Natural killer cell (primary cell): ENCODE measurements around the gene FARS2. TPM values are rescaled to one million over a fixed set of nuclear protein-coding genes. Genes with fewer than 3 reads are reported as not detected.

Experiments
- ATAC-seq, 3 donors: fragments of 150-1000 bp in 2 of 3; fragments of 200-7000 bp in 1 of 3; cut with Tn5 transposase; 1 replicate in 1 of 3; 2 replicates in 2 of 3; pipeline ENCODE4 v1.10.0; 2021; ENCODE audit warnings: mild to moderate bottlenecking in 2 of 3, moderate library complexity in 2 of 3
- DNase-seq, 2 donors: peaks; one replicate each; pipeline versions ENCODE4 v3.0.0 to v3.0.0-alpha.2; 2013 to 2021; ENCODE audit warnings: mixed read lengths in 1 of 2
- H3K27ac ChIP-seq: one replicate; pipeline ENCODE4 v1.5.1; 2013; ENCODE audit warnings: mild to moderate bottlenecking, low read length
- H3K27me3 ChIP-seq: one replicate; pipeline ENCODE4 v1.6.1; 2013; ENCODE audit warnings: low read length; ENCODE audit not compliant: control insufficient read depth, insufficient read depth
- H3K36me3 ChIP-seq: one replicate; pipeline ENCODE4 v1.6.1; 2013; ENCODE audit warnings: low read length; ENCODE audit not compliant: control insufficient read depth, insufficient read depth
- H3K4me1 ChIP-seq: one replicate; pipeline ENCODE4 v1.6.1; 2013; ENCODE audit warnings: low read length; ENCODE audit not compliant: control insufficient read depth, insufficient read depth
- H3K4me3 ChIP-seq: one replicate; pipeline ENCODE4 v1.5.1; 2013; ENCODE audit warnings: low read length
- H3K9me3 ChIP-seq: one replicate; pipeline ENCODE4 v1.6.1; 2013; ENCODE audit warnings: low read length; ENCODE audit not compliant: control insufficient read depth, insufficient read depth
- H3K27ac Mint-ChIP-seq, 2 donors: one replicate each; pipeline ENCODE4 v1.8.0; 2022; ENCODE audit warnings: mild to moderate bottlenecking in 2 of 2, mixed read lengths in 2 of 2, moderate library complexity in 1 of 2
- H3K27me3 Mint-ChIP-seq, 2 donors: one replicate each; pipeline ENCODE4 v1.8.0; 2022; ENCODE audit warnings: low read depth in 2 of 2, mixed read lengths in 2 of 2
- H3K36me3 Mint-ChIP-seq: one replicate; pipeline ENCODE4 v1.8.0; 2022; ENCODE audit warnings: mixed read lengths
- H3K4me1 Mint-ChIP-seq, 2 donors: one replicate each; pipeline ENCODE4 v1.8.0; 2022; ENCODE audit warnings: mixed read lengths in 2 of 2
- H3K4me3 Mint-ChIP-seq: one replicate; pipeline ENCODE4 v1.8.0; 2022; ENCODE audit warnings: mild to moderate bottlenecking, moderate library complexity, mixed read lengths
- H3K9me3 Mint-ChIP-seq, 2 donors: one replicate each; pipeline ENCODE4 v1.8.0; 2022; ENCODE audit warnings: mixed read lengths in 2 of 2
- CTCF ChIP-seq: fragments of 200-600 bp; IDR thresholded peaks from one replicate; pipeline ENCODE4 v1.8.0; 2022; ENCODE audit warnings: antibody characterized with exemption
- WGBS: methylation state at CpG from one replicate; pipeline ENCODE4 v1.1.7; 2013; ENCODE audit warnings: missing lambda C conversion rate; ENCODE audit not compliant: insufficient coverage; 5-methylcytosine and 5-hydroxymethylcytosine counted together
- intact Hi-C: fragments of 100-400 bp; cut with micrococcal nuclease; formaldehyde crosslinking; loops from one replicate; pipeline ENCODE4 v1.14.2; 2022
- total RNA-seq, 4 donors: library from RNA; stranded (reverse); fragments of 120-200 nt in 1 of 4; gene quantifications; one replicate each; pipeline versions ENCODE4 v1.2.3 to v1.2.4, GENCODE V29; 2013 to 2022

The FARS2 gene
- total RNA-seq, 3 donors from 2014 or later (not counting 1 experiment from before 2014, with no cell fraction given) = 15.3 to 24.8 (median 22.7) TPM

- H3K36me3 ChIP-seq = no peaks in the 10 kb centered on the region
- H3K4me1 ChIP-seq = no peaks in the 10 kb centered on the region
- WGBS = 97% methylated on average over 17 of the region's 17 CpGs
- DNase-seq (no peak), ATAC-seq (no peak)
- H3K9me3 Mint-ChIP-seq = no peaks in the 10 kb centered on the region
- H3K27ac Mint-ChIP-seq = no peak overlapping the region
- TF ChIP-seq CTCF = no peak
- no peak overlapping the region for H3K4me3 Mint-ChIP-seq
- H3K27ac ChIP-seq = no peak overlapping the region
- intact Hi-C loops = no loop called here
- peaks cover 20 to 21% of the 10 kb centered on the region in 2 donors for H3K4me1 Mint-ChIP-seq
- no peaks in the 10 kb centered on the region for H3K27me3 ChIP-seq
- H3K36me3 Mint-ChIP-seq = no peaks in the 10 kb centered on the region
- H3K4me3 ChIP-seq = no peak overlapping the region
- no peaks in the 10 kb centered on the region for H3K9me3 ChIP-seq
- H3K27me3 Mint-ChIP-seq = no peaks in the 10 kb centered on the region
Observed at GRCh38 chr6:5707281-5708045, 446.1 kb downstream of the FARS2 start.

GRCh38 chr6:5710516-5710915 is 449.2 kb downstream of the FARS2 start:
- DNase-seq = no peak
- Histone ChIP-seq H3K4me3 (no peak overlapping the region), H3K9me3 (peaks cover 3% of the 10 kb centered on the region), H3K36me3 (no peaks in the 10 kb centered on the region), H3K4me1 (no peaks in the 10 kb centered on the region), H3K27ac (no peak overlapping the region), H3K27me3 (no peaks in the 10 kb centered on the region)
- no peak for TF ChIP-seq CTCF
- no peaks in the 10 kb centered on the region for H3K27me3 Mint-ChIP-seq
- intact Hi-C loops = no loop called here
- no peak overlapping the region for H3K4me3 Mint-ChIP-seq
- H3K36me3 Mint-ChIP-seq = peaks cover 2% of the 10 kb centered on the region
- no peak for ATAC-seq
- no peaks in the 10 kb centered on the region for H3K9me3 Mint-ChIP-seq
- H3K4me1 Mint-ChIP-seq = peaks cover 12 to 20% of the 10 kb centered on the region in 2 donors
- 94% methylated on average over 14 of the region's 14 CpGs for WGBS
- no peak overlapping the region for H3K27ac Mint-ChIP-seq

GRCh38 chr6:5710936-5711335 is 449.6 kb downstream of the FARS2 start:
- TF ChIP-seq CTCF = no peak
- Histone ChIP-seq H3K9me3 (peaks cover 3% of the 10 kb centered on the region), H3K27ac (no peak overlapping the region), H3K4me1 (no peaks in the 10 kb centered on the region), H3K4me3 (no peak overlapping the region), H3K36me3 (no peaks in the 10 kb centered on the region), H3K27me3 (no peaks in the 10 kb centered on the region)
- Mint-ChIP-seq H3K36me3 (peaks cover 7% of the 10 kb centered on the region), H3K27ac (no peak overlapping the region), H3K27me3 (no peaks in the 10 kb centered on the region), H3K4me1 (peaks cover 8 to 17% of the 10 kb centered on the region in 2 donors), H3K9me3 (no peaks in the 10 kb centered on the region), H3K4me3 (no peak overlapping the region)
- ATAC-seq (no peak), DNase-seq (no peak)
- 100% methylated on average over 1 of the region's 4 CpGs for WGBS
- intact Hi-C loops = no loop called here
